ENCODE data around the gene RIMKLB.

RIMKLB gene, protein sequence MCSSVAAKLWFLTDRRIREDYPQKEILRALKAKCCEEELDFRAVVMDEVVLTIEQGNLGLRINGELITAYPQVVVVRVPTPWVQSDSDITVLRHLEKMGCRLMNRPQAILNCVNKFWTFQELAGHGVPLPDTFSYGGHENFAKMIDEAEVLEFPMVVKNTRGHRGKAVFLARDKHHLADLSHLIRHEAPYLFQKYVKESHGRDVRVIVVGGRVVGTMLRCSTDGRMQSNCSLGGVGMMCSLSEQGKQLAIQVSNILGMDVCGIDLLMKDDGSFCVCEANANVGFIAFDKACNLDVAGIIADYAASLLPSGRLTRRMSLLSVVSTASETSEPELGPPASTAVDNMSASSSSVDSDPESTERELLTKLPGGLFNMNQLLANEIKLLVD

DNA sequence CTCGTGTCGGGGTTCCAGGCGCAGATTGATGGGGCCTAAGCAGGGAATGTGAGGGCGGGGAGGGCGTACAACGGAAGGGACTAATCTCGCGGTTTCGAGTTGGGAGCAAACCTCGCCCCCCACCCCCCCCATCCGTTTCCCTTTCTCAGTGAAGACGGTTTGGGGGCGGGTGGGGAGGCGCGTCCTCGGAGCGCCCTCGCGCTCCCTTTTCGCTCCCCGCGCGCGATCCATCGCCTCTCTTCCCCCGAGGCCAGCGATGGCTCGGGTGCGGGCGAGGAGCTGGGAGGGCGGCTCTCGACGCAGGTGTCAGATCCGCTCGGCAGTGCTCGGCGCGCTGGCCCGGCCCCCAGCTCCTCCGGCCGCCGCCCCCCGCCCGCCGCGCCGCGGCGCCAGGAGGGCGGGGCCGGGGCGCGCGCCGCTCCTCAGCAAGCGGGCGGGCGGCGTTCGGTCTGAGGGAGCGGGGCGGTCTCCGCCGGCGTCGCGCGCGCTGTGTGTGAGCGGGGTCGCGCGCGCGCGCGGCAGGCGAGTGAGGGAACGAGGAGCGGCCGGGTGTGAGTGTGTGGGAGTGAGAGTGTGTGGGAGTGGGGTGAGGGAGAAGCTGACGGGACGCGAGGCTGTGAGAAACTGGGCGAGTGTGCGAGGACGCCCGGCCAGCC lies at the start of gene RIMKLB:
Gene RIMKLB, plus strand, starts transcription at position 516 of the 656 bp plus-strand sequence. CDS start 15,876 bp downstream, outside the sequence.
- no peak for DNase-seq

DNA sequence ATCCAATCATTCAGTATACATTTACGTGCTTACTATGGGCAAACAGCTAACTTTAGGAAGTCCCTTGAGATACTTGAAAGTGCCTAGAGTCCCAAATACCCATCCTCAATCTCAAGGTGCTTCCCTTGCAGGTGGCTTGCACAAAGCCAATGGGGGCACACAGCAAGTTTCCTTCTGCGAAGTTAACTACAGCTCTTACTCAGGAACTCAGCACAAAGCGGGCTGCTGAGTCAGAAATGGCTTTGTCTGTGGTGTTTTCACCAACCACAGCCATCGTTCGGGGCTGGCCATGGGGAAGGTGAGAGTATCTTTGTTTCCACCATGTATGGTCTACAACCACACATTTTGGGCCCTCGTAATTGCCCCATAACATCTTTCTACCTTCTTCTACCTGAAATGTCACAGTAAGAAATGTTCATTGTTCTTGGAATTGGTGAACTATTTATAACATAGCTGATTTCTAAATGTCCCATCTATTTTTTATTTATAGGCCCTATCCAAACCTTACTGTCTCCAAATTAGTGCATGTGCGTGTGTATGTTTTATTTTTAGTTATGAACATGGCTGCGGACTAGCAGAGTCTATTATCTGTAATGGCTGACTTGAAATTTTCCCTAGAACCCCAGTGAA lies 49.1 kb upstream of the RIMKLB start:
- no peak for DNase-seq

DNA sequence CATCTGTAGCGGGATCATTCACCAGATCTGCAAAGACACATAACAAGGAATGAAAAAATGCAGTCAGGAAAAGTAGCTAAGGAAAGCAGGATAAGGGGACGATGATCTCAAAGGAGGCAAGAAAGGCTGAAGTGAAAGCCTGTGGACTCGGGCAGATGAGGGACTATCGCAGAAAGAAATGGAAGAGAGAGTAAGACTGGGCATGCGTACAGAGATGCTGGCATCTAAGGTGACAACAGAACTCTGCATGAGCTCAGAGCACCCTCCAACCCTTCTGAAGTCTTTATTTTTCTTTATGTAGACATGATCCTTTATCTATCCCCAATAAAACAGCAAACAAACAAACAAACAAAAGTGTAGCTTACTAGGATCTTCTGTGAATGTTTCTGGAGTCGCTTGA lies 42.4 kb upstream of the RIMKLB start:
- no peak for DNase-seq

DNA sequence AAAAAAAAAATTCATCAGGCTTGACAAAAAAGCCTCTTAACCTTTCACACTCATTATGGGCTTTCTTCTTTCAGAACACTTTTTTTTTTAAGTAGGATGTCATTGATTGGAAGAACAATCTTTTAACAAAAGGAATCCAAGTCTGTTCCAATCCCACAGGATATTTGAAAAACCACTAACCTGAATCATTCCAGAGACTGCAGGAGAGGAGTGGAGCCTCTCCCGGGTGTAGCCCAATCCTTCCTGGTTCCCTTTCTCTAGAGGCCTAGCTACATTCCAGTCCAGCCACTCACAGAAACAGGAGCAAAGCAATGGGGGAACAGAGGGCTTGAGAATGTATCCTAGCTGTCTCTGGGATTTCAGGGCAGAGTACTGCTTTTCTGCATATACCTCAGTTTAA lies 39.4 kb upstream of the RIMKLB start:
- DNase-seq: no peak

DNA sequence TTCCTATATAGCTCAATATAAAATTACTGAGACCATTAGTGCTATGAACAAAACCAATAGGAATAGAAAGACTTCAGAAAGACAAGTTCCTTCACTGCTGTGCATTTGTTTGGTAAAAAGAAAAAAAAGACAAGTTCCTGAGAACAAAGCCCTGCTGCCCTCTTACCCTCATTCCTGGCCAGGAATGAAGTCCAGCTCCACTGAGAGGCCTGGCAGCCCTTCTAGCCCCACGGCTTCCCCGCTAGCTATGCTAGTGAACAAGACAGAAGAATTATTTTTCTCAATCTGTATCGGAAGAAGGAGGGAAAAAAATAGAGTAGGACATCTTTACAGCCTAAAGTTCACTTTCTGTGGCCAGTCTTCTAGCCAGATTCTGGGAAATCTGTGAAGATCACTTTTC lies 36.8 kb upstream of the RIMKLB start:
- no peak for DNase-seq

DNA sequence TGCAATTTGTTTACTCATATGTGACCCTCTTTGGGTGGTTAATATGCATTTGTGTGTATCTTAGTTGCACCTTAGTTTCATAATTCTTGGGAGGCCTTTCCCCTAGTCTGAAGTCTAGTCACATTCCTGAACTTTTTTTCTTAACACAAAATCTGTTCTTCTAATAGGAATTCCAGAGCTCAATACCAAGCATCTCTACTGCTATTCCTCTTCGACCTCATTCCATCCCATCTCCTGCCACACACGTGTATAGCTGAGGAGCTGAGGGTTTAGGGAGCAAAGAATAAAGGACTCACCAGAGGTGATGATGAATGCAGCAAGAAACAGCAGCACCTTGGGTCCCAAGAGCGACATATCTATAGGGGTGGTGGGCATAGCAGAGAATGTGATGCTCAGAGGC lies 36.0 kb upstream of the RIMKLB start:
- DNase-seq: no peak

DNA sequence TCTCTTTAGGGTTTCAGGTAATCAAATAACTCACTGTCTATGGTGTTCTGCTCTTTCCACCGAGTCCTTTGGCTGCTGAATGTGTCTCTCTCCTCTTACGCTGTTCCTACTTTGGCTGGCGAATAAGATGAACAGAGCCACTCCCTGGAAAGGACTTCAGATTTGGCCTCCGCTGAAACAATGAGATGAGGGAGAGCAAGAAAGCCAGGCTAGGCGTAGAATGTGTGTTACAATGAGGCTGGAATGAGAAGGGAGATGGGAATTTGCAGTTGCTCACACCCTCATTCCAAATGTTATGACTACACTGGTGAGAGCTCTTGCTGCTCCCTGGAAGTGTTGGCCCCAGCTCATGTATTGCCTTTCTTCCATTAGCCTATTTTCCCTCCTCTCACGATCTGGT lies 35.2 kb upstream of the RIMKLB start, which contains the start of gene MFAP5:
Gene MFAP5, minus strand, starts transcription at position 234 of the 400 bp plus-strand sequence. CDS start 722 bp downstream, outside the sequence.
- DNase-seq: no peak

DNA sequence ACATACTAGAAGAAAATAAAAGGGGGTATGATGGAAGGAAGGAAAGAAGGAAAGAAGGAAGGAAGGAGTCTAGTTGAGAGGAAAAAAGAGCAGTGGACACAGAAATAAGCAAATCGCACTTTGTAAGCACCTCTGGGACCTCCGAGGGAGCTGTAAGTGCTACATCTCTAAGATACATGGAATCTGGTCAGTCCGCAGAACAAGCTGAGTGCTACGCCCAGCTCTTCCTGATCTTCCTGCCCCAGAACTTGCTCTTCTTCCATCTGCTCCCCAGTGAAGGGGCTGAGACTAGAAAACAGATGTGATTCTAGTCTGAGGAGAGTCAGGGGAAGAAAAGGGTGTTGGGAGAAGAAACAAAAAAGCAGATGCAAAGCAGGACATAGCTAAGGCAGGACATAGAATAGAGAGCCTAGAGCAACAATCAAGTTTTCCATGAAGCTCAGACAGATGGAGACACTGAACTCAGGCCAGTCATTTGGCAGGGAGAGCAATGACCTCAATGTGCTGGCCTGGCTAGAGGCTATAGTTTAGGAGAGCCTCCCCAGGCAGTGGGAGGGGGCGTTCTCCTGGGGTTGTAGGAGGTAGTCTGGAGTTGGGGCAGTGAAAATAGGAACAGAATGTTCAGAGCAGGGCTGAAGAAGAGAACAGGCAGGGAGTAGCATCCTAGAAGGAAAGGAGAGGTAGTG lies 33.4 kb upstream of the RIMKLB start:
- DNase-seq: no peak

DNA sequence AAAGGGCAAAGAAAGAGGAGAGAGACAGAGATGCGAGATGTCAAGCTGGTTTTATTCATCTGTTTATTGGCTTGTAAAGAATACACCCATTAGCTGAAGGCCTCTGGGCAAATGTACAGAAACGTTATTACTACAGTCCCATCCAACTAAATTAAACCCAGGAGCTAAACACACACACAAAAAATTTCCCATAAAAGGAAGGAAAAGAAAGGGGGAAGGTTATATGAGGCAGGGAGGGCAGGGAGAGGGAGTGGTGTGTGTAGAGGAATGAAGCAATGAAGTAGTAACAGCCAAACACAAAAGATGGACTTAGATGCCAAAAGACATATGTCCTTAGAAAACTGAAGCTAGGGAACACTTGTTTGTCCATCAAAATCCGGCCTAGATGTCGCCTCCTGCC lies 32.0 kb upstream of the RIMKLB start:
- no peak for DNase-seq

DNA sequence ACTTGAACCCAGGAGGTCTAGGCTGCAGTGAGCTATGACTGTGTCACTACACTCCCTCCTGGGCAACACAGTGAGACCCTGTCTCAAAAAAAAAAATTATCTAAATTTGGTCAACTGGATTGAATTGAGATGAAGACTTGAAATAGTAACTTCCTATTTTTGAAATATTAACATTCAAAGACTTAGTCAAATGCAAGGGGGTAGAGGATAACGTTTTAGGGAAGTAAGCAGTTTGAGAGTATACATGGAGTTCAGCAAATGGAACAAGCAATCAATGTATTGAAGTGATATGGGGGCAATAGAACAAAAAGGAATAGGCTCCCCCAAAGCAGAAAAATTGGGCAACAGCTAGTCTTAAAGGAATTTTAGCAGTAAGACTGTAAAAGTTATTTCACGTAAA lies 30.5 kb upstream of the RIMKLB start:
- DNase-seq: no peak

DNA sequence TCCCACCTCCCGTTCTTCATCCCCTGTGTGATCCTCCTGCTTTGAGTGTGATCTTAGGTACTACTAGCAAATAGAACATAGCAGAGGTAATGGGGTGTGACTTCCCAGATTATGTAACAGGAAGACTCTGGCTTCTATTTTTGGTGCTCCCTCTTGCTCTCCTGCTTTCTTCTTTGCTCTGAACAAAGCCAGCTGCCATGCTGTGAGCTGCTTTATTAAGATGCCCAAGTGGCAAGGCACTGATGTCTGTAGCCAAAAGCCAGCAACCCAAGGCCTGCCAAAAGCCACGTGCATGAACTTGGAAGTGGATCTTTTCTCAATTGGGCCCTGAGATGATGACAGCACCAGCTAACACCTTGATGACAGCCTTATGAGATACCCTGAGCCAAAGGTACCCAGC lies 29.4 kb upstream of the RIMKLB start:
- no peak for DNase-seq

DNA sequence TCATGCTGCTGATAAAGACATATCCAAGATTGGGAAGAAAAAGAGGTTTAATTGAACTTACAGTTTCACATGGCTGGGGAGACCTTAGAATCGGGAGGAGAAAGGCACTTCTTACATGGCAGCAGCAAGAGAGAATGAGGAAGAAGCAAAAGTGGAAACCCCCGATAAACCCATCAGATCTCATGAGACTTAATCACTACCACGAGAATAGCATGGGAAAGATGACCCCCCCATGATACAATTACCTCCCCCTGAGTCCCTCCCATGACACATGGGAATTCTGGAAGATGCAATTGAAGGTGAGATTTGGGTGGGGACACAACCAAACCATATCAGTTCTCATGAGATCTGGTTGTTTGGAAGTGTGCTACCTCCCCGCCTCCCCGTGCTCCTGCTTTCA lies 25.4 kb upstream of the RIMKLB start:
- DNase-seq: no peak

DNA sequence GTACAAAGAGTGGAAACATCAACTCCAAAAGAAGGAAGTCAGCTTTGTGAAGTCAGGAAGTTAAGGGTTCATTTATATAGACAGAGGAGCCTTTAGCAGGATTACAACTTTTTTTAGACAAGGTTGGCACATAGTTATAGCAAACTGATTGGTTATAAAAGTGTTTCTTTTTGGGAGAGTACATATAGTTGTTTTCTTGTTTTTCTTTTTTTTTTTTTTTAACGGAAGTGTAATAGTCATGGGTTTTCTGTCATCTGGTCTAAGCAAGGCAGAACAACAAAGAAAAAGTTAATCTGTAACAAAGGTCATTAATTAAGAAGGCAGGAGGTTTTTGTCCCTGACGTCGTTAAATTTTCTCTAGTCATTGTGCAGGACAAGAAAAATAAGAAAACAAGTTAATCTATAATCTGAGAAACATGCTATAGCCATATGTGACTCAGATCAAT lies 22.2 kb upstream of the RIMKLB start:
- no peak for DNase-seq

DNA sequence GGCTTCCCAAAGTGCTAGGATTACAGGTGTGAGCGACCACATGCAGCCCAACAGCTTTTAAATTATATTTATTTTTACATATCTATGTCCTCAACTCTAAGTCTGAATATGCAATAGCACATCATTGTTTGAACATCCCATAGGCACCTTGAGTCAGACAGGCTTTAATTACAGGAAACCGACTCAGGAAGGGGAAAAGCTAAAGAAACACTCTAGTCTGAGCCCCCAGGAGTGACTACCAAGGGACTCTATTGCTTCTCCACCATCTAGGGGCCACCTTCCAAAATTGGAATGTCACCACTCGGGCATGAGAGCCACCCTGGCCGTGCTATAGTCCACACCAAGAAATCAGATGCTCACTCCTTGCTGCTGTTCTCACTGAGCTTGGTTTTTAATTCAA lies 21.1 kb upstream of the RIMKLB start:
- no peak for DNase-seq

DNA sequence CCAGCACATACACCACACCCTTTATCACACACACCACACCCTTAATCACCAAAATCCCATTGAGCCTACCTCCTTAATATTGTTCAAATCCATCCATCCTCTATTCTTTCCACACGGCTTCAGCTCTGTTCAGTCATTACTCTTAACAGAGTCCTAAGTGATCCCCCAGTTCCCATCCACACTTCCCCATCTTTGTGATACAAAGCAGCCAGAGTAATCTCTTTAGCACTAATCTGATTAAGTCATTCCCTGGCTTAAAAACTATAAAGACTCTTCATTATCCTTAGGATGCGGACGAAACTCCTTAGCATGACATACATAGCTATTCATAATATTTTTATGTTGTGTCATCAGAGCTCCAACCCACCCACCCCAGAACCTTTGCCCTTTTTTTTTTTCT lies 20.4 kb upstream of the RIMKLB start:
- DNase-seq: no peak

DNA sequence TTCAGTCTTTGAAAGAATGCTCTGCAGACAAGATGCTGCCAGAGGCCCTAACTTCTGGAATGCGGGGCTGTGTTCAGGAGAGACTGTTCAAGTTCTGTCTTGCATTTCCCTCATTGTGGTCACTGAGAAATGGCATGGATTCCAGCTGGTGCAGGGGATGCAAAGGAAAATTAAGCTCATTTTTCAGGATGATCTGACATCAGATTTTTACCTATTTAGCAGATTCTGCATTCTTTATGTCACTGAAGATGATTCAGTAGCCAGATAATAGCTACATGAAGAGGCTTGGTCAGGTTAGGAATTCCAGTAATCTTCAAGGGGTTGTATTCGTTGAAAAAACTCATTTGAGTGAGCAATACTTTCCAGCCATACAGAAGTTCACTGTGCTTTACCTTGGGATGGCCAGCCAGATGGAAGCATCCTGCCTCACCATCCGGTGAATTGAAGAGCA lies 19.1 kb upstream of the RIMKLB start:
- DNase-seq: no peak

DNA sequence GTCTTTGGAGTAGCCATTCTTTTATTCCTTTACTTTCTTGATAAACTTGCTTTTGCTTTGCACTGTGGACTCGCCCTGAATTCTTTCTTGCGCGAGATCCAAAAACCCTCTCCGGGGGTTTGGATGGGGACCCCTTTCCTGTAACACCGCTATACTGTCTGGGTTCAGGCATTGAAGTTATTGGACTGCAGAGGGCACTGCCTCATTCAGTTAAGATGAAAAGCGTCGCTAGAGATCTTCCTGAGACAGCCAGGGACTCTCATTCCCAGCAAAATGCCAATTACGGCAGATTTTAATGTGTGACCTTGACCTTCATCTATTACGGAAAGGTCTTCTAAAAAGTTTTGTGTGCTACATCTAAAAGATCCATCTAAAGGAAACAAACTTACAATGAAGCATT lies 17.3 kb upstream of the RIMKLB start:
- no peak for DNase-seq

DNA sequence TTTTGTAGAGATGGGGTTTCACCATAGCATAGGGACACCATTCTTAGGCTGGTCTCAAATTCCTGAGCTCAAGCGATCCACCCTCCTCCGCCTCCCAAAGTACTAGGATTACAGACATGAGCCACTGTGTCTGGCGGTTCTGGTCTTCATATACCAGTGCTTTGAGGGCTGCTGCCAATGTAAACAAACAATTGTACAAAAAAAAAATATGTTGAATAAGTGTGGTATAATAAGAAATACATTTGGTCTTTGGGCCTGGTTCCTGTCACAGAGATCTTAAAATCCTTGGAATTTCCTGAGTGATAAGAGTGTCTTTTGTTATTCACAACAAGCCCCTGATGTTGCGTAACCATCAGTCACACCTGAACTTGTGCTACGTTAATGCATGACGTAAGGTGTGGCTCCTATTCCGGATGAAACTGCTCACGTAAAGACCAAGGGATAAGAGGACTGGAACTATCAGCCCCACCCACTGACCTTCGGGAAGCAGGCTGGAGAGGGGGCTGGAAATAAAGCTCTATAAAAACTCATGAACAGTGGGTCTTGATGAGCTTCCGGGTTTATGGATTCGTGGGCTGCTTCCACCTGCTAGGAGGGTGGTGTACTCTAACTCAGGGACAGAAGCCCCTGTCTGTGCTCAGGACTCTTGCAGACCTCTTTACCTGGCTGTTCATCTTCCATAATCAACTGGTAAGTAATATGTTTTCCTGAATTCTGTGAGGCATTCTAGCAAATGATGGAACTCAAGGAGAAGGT lies 16.5 kb upstream of the RIMKLB start:
- no peak for DNase-seq

DNA sequence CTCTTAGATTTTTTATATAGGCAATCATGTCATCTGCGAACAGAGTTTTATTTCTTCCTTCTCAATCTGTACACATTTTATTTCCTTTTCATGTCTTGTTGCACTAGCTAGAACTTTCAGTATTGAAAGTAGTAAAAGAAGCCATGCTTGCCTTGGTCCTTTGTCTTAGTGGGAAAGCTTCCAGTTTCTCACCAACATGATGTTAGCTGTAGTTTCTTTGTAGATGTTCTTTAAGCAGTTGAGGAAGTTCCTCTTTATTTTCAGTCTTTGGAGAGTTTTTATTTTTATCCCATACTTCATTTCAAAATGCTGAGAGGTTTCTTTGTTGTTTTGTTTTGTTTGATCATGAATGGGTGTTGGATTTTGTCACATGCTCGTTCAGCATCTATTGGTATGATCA lies 12.7 kb upstream of the RIMKLB start:
- DNase-seq: no peak

DNA sequence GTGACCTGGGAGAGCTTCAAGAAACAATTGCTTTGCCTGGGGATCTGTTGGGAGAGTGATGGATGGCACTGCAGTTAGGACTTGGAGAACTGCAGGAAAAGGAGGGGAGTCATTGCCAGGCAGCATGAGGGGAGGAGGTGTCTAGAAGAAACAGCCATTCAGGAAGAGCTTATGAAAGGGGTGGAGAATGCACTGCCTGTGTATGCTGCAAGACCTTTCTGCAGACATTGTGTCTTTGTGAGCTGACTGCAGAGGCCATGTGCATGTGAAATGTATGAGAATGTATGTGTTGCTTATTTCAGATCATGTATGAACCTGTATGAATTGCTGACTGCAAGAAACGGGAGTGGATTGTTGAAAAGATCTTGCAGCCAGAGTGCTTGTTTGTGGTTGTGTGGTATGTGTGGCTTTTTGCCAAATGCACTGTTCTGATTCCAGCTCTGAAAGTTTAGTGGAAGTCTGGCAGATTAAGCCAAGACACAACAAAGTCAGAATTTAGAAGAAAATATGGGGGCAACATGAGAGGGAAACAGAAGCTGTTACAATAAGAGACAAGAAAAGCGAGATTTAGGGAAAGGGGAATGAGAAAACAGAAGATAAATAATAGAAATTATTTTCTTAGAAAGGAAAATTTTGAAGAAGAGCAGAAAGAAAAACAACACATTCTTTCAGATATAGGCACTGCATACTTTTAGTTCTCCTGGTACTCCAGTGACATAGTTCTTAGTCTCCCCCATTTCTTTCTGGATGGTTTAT lies 9.8 kb upstream of the RIMKLB start:
- DNase-seq: no peak

DNA sequence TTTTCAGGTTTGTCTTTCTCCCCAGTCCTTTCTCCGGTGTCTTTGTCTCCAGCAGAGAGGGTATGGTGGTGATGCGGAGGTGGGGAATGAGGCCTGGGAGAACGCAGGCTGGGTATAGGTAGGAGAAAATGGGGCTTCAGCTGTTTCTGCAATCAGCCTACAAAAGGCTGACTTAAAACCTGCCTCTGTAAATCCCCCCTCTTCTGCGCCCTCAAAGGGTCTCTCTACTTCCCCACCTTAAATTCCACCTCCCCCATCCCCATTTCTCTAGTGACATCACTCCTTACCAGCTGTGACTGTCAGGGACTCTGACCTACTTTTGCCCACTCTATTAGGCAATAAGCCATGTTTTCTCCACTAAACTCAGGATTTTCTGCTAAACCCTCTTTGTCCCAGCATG lies 8.1 kb upstream of the RIMKLB start:
- no peak for DNase-seq

DNA sequence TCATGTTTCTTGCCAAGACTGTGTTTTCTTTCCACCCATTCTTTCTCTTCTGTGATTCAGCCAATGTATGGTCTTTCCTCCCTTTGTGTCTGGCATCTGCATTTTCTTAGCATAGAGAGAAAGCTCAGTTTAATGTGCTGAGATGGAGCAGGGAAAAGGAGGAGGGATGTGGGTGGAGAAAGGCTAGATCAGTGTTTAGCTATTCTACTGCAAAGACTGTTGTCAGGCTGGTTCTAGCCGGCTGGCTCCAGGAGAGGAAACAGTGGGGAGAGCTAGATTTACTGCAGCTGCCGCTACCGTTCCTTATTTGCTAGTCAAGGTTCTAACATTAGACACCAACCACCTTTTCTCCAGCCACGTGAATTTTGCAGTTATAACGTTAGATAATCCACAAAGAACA lies 5.2 kb upstream of the RIMKLB start:
- no peak for DNase-seq
